HG03439 (cell line): ENCODE results near the gene SSB.
A peak's percentile ranks its signal among the peaks of the same experiment; 100 is the strongest.
"Not testable (repeated sequence)": the region's sequence is repeated elsewhere in the genome, so short reads cannot be mapped to it uniquely, and the experiment has no call there.

ENCODE experiments used
- ATAC-seq: cut with Tn5 transposase; IDR thresholded peaks from one replicate; pipeline ENCODE4 v1.9.1; 2021; ENCODE audit warnings: mild to moderate bottlenecking, moderate library complexity; ENCODE audit not compliant: unreplicated experiment

Gene SSB

GRCh38 chr2:169781249-169782013 is 17.2 kb upstream of the SSB start:
- ATAC-seq: no peak

- no peak for ATAC-seq
These were observed 16.2 kb upstream of the SSB start for GRCh38 chr2:169782513-169782912.

GRCh38 chr2:169790581-169790980 is 8.1 kb upstream of the SSB start:
- ATAC-seq: no peak

- ATAC-seq: no peak
These were observed 3.5 kb upstream of the SSB start for GRCh38 chr2:169795181-169795580.

GRCh38 chr2:169796441-169796840 is 2.2 kb upstream of the SSB start:
- no peak for ATAC-seq

- no peak for ATAC-seq
These were observed 1.1 kb upstream of the SSB start for GRCh38 chr2:169797601-169798000.

- no peak for ATAC-seq
These were observed 314 bp upstream of the SSB start for GRCh38 chr2:169798397-169798717.

- no peak for ATAC-seq
These were observed 4.8 kb downstream of the SSB start for GRCh38 chr2:169803480-169803879.

- no peak for ATAC-seq
These were observed 7.9 kb downstream of the SSB start for GRCh38 chr2:169806586-169806985.

GRCh38 chr2:169808221-169808620 is 9.6 kb downstream of the SSB start:
- no peak for ATAC-seq

GRCh38 chr2:169815849-169816248 is 17.2 kb downstream of the SSB start:
- ATAC-seq: no peak

- ATAC-seq: not testable (repeated sequence)
These were observed 18.3 kb downstream of the SSB start for GRCh38 chr2:169816961-169817360.

GRCh38 chr2:169817369-169817768 is 18.7 kb downstream of the SSB start:
- ATAC-seq: not testable (repeated sequence)

- ATAC-seq: no peak
These were observed 19.6 kb downstream of the SSB start for GRCh38 chr2:169818241-169818640.

GRCh38 chr2:169819106-169819505 is 20.4 kb downstream of the SSB start:
- ATAC-seq: no peak

GRCh38 chr2:169820101-169820500 is 21.4 kb downstream of the SSB start:
- ATAC-seq: not testable (repeated sequence)

GRCh38 chr2:169822036-169822435 is 23.4 kb downstream of the SSB start:
- no peak for ATAC-seq

- ATAC-seq: no peak
These were observed 24.2 kb downstream of the SSB start for GRCh38 chr2:169822785-169823392.

- ATAC-seq: no peak
These were observed 25.3 kb downstream of the SSB start for GRCh38 chr2:169823996-169824372.

GRCh38 chr2:169824373-169825333 is 26.0 kb downstream of the SSB start, which contains the start of gene METTL5:
METTL5 (minus strand) TSS chr2:169824905; CDS start chr2:169824597, 308 bp downstream.
- ATAC-seq: peak; percentile 66
